Liver (tissue), 3 donors: Measurements from ENCODE around the gene OLA1.

Experiments used
- TAF1 ChIP-seq: conservative IDR thresholded peaks from 2 replicates; pipeline ENCODE4 v1.6.1; 2016; ENCODE audit warnings: antibody characterized with exemption, mild to moderate bottlenecking
- TF ChIP-seq, protein P1 (sequence below): IDR thresholded peaks from 2 replicates; pipeline ENCODE4 v1.6.1; 2016; ENCODE audit warnings: antibody characterized with exemption
- TF ChIP-seq, protein P2 (sequence below): fragments of 150-350 bp; IDR thresholded peaks from 2 replicates; pipeline ENCODE4 v1.5.1; 2017; ENCODE audit warnings: improper control_type of control experiment, low read depth, low read length; ENCODE audit not compliant: missing input control
- donor health status: healthy.
- donor health status: healthy.

DNA sequence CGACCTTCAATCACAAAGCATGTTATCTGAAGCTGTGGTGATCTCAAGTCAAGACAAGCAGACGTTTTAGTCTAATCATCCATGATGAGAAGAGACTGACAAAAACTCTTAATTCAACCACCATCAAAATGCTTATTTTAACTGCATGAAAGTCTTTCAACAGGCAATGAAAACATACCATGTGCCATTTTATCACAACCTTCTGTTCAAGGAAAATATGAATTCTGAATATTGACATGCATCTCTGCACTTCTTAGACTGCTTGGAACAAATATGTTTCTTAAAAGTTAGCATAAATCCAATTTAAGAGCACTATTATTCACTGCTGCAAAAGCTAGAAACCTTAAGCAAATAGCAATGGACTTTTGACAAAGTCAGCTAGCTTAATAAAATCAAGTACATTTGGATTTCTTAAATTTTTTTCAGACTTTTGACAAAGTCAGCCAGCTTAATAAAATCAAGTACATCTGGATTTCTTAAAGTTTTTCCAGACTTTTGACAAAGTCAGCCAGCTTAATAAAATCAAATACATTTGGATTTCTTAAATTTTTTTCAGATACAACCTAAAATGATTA, 70.9 kb downstream of the OLA1 start:
- TF ChIP-seq, protein P1, sequence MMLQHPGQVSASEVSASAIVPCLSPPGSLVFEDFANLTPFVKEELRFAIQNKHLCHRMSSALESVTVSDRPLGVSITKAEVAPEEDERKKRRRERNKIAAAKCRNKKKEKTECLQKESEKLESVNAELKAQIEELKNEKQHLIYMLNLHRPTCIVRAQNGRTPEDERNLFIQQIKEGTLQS = no peak
- TF ChIP-seq, protein P2, sequence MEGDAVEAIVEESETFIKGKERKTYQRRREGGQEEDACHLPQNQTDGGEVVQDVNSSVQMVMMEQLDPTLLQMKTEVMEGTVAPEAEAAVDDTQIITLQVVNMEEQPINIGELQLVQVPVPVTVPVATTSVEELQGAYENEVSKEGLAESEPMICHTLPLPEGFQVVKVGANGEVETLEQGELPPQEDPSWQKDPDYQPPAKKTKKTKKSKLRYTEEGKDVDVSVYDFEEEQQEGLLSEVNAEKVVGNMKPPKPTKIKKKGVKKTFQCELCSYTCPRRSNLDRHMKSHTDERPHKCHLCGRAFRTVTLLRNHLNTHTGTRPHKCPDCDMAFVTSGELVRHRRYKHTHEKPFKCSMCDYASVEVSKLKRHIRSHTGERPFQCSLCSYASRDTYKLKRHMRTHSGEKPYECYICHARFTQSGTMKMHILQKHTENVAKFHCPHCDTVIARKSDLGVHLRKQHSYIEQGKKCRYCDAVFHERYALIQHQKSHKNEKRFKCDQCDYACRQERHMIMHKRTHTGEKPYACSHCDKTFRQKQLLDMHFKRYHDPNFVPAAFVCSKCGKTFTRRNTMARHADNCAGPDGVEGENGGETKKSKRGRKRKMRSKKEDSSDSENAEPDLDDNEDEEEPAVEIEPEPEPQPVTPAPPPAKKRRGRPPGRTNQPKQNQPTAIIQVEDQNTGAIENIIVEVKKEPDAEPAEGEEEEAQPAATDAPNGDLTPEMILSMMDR = no peak
- TF ChIP-seq TAF1 = no peak
